Mesendoderm (in vitro differentiated cells): ENCODE results near the gene ATG101.
A peak's percentile ranks its signal among the peaks of the same experiment; 100 is the strongest.

Source experiments
- DNase-seq: peaks from one replicate; pipeline ENCODE4 v3.0.0; 2013
- H2AK5ac ChIP-seq: 2 replicates; pipeline ENCODE4 v1.6.1; 2013; ENCODE audit warnings: low read length, inconsistent platforms
- H2BK120ac ChIP-seq: 2 replicates; pipeline ENCODE4 v1.6.1; 2013; ENCODE audit warnings: low read depth, mild to moderate bottlenecking, low read length, moderate library complexity, mixed read lengths
- H2BK15ac ChIP-seq: replicated peaks from 2 replicates; pipeline ENCODE4 v1.6.1; 2013; ENCODE audit warnings: low read depth, mild to moderate bottlenecking, moderate library complexity
- H2BK5ac ChIP-seq: 2 replicates; pipeline ENCODE4 v1.6.1; 2013; ENCODE audit warnings: low read length, inconsistent platforms
- H3K18ac ChIP-seq: 2 replicates; pipeline ENCODE4 v1.6.1; 2013; ENCODE audit warnings: mild to moderate bottlenecking, low read length, mixed read lengths
- H3K23ac ChIP-seq: one replicate; pipeline ENCODE4 v1.6.1; 2013; ENCODE audit warnings: low read length
- H3K27ac ChIP-seq: 2 replicates; pipeline ENCODE4 v1.5.1; 2013; ENCODE audit warnings: low read depth, mild to moderate bottlenecking, inconsistent platforms, low read length, moderate library complexity
- H3K27me3 ChIP-seq: 2 replicates; pipeline ENCODE4 v1.6.1; 2013; ENCODE audit warnings: low read length, control low read depth, mild to moderate bottlenecking, inconsistent platforms; ENCODE audit not compliant: insufficient read depth, poor library complexity
- H3K36me3 ChIP-seq: 2 replicates; pipeline ENCODE4 v1.6.1; 2013; ENCODE audit warnings: low read length, inconsistent platforms; ENCODE audit not compliant: control insufficient read depth, insufficient read depth
- H3K4ac ChIP-seq: one replicate; pipeline ENCODE4 v1.6.1; 2013; ENCODE audit warnings: low read depth, mild to moderate bottlenecking, low read length, moderate library complexity
- H3K4me1 ChIP-seq: 2 replicates; pipeline ENCODE4 v1.6.1; 2013; ENCODE audit warnings: low read depth, low read length, inconsistent platforms; ENCODE audit not compliant: control insufficient read depth
- H3K4me2 ChIP-seq: 2 replicates; pipeline ENCODE4 v1.6.1; 2013; ENCODE audit warnings: low read length
- H3K4me3 ChIP-seq: 2 replicates; pipeline ENCODE4 v1.5.1; 2013; ENCODE audit warnings: mild to moderate bottlenecking, low read length
- H3K56ac ChIP-seq: one replicate; pipeline ENCODE4 v1.6.1; 2013; ENCODE audit warnings: low read length
- H3K79me1 ChIP-seq: 2 replicates; pipeline ENCODE4 v1.6.1; 2013; ENCODE audit warnings: low read length, inconsistent platforms
- H3K79me2 ChIP-seq: 2 replicates; pipeline ENCODE4 v1.6.1; 2013; ENCODE audit warnings: mild to moderate bottlenecking, low read length; ENCODE audit not compliant: control insufficient read depth, insufficient read depth
- H3K9ac ChIP-seq: 2 replicates; pipeline ENCODE4 v1.6.1; 2013; ENCODE audit warnings: low read length, inconsistent platforms
- H4K5ac ChIP-seq: one replicate; pipeline ENCODE4 v1.6.1; 2013; ENCODE audit warnings: low read length
- H4K8ac ChIP-seq: one replicate; pipeline ENCODE4 v1.6.1; 2013; ENCODE audit warnings: low read depth, mild to moderate bottlenecking, control low read depth, low read length, moderate library complexity
- WGBS: extraction: QIAGEN DNeasy Blood & Tissue Kit; methylation state at CpG from one replicate; pipeline ENCODE4 v1.1.7; 2013; ENCODE audit warnings: low lambda C conversion rate, missing lambda C conversion rate; ENCODE audit not compliant: insufficient coverage; ENCODE audit errors: extremely low coverage; 5-methylcytosine and 5-hydroxymethylcytosine counted together

The ATG101 gene

DNA sequence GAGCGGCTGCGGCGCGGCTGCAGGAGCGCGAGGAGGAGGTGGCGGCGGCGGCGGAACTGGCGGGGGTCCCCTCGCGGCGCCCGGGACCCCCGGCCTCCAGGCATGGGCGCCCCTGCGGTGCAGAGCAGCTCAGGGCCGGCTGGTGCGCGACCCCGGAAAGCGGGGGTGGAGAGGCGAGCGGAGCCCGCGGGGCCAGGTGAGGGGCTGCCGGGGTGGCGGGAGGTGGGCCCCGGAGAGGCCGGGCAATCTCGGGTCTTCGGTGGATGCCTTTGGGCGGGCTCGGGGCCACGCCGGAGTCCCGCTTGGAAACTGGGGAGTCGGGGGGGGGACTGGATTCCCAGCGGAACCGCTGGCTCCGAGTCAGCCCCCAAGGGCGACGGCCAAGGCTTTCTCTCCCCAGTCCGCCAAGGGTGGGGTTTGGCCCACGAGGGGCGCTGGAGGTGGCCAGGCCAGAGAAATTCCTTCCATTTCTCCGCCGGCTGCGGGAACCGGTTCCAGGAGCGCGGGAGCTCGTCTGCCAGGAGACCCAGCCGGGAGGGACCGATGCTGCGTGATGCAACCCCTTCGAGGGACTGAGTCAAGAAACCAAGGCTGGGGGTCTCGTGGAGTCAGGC is 32.4 kb upstream of the ATG101 start:
- Histone ChIP-seq H3K27me3 (no peaks in the 10 kb centered on the region), H3K18ac (peak overlapping the region; percentile 60), H3K4me1 (peaks cover 3% of the 10 kb centered on the region), H3K23ac (no peak overlapping the region), H3K9ac (peak overlapping the region; percentile 73), H2BK120ac (no peak overlapping the region), H3K27ac (no peak overlapping the region), H4K5ac (no peak overlapping the region), H2BK5ac (no peak overlapping the region), H2BK15ac (no peak overlapping the region), H3K79me1 (peaks cover 9% of the 10 kb centered on the region), H3K36me3 (no peaks in the 10 kb centered on the region), H4K8ac (peak overlapping the region; percentile 97), H2AK5ac (no peak overlapping the region), H3K79me2 (no peaks in the 10 kb centered on the region), H3K4ac (peak overlapping the region; percentile 38), H3K4me3 (peak overlapping the region; percentile 71), H3K4me2 (peak overlapping the region; percentile 79), H3K56ac (peak overlapping the region; percentile 83)
- WGBS: no CpG with 5 or more reads among the region's 59 CpGs
- DNase-seq: peak; percentile 72

DNA sequence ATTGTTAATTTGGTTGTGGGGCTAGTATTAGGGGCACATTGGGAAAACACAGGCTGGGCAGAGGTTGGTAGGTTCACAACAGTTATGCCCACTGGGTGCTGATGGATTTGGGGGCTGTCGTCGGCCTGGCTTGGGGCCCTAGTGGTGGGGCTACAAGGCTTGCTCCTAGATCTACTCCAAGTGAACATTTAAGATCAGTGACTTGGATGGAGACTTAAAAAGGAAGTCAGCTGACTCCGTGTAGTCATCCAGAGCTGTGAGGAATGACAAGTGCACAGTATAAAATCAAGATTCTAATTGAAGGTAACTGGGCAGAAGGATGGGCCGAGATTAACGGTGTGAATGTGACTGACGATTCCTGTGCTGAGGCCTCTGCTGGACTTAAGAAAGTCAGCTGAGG is 31.3 kb upstream of the ATG101 start:
- Histone ChIP-seq H3K27me3 (no peaks in the 10 kb centered on the region), H3K9ac (peak overlapping the region; percentile 39), H2BK15ac (no peak overlapping the region), H2BK120ac (no peak overlapping the region), H3K27ac (no peak overlapping the region), H3K4me2 (no peak overlapping the region), H3K18ac (no peak overlapping the region), H2AK5ac (no peak overlapping the region), H4K8ac (no peak overlapping the region), H3K56ac (peak overlapping the region; percentile 22), H3K79me2 (no peaks in the 10 kb centered on the region), H4K5ac (no peak overlapping the region), H3K23ac (no peak overlapping the region), H3K4me3 (no peak overlapping the region), H2BK5ac (no peak overlapping the region), H3K4ac (no peak overlapping the region), H3K4me1 (peaks cover under 1% of the 10 kb centered on the region), H3K79me1 (peaks cover 9% of the 10 kb centered on the region), H3K36me3 (no peaks in the 10 kb centered on the region)
- no peak for DNase-seq
- no CpG with 5 or more reads among the region's 6 CpGs for WGBS

DNA sequence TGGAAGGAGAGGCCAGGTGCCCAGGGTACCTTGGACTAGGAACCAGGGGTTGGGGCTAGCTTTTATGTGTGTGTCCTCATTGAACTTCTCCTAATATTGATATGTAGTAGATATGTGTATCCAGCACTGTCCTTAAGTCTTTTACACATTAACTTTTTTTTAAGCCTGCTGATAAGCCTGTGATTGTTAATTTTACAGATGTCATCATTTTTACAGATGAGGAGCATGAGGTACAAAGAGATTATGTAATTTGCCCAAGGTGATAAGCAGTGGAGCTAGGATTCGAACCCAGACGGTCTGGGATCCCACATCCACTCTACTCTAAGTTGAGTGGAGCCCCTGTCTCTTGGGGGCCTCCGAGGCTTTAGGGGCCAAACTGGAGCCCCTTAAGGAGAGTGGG is 28.7 kb upstream of the ATG101 start:
- Histone ChIP-seq H3K79me2 (no peaks in the 10 kb centered on the region), H3K4me3 (no peak overlapping the region), H3K79me1 (peaks cover 9% of the 10 kb centered on the region), H2BK120ac (no peak overlapping the region), H2BK15ac (no peak overlapping the region), H4K8ac (no peak overlapping the region), H2AK5ac (no peak overlapping the region), H3K36me3 (no peaks in the 10 kb centered on the region), H4K5ac (no peak overlapping the region), H3K9ac (no peak overlapping the region), H3K18ac (no peak overlapping the region), H3K4me2 (no peak overlapping the region), H3K23ac (no peak overlapping the region), H3K56ac (no peak overlapping the region), H2BK5ac (no peak overlapping the region), H3K27ac (no peak overlapping the region), H3K4ac (no peak overlapping the region), H3K27me3 (no peaks in the 10 kb centered on the region), H3K4me1 (no peaks in the 10 kb centered on the region)
- no peak for DNase-seq
- WGBS: no CpG with 5 or more reads among the region's 3 CpGs

DNA sequence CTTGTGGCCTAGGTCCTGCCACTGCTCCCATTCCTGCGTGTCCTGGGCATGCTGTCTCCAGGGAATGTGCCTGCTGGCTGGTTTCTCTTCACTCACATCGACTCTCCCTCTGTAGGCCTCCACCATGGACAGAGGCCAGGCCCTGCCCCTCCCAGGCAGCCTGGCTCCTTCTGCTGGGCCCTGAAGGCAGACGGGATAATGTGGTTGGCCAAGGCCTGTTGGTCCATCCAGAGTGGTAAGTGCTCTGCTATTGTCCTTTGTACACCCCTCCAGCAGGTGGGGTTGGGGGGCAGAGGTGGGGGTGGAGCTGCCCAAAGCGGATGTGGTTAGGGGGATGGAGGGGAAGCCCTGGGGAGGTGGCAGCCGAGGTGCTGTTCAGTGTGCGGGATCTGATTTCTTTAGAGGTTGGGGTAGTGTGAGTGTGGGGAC is 28.1 kb upstream of the ATG101 start:
- H4K8ac ChIP-seq: no peak overlapping the region
- H3K27me3 ChIP-seq: no peaks in the 10 kb centered on the region
- H3K4me1 ChIP-seq: no peaks in the 10 kb centered on the region
- no peak overlapping the region for H3K23ac ChIP-seq
- no peak overlapping the region for H2AK5ac ChIP-seq
- no peaks in the 10 kb centered on the region for H3K79me2 ChIP-seq
- H2BK5ac ChIP-seq: no peak overlapping the region
- H2BK15ac ChIP-seq: no peak overlapping the region
- H3K4me2 ChIP-seq: no peak overlapping the region
- H3K79me1 ChIP-seq: peaks cover 9% of the 10 kb centered on the region
- WGBS: no CpG with 5 or more reads among the region's 6 CpGs
- no peak overlapping the region for H4K5ac ChIP-seq
- no peak overlapping the region for H3K4ac ChIP-seq
- H3K36me3 ChIP-seq: no peaks in the 10 kb centered on the region
- H3K9ac ChIP-seq: no peak overlapping the region
- no peak overlapping the region for H3K4me3 ChIP-seq
- H3K56ac ChIP-seq: no peak overlapping the region
- DNase-seq: peak; percentile 83
- no peak overlapping the region for H2BK120ac ChIP-seq
- no peak overlapping the region for H3K27ac ChIP-seq
- H3K18ac ChIP-seq: no peak overlapping the region

DNA sequence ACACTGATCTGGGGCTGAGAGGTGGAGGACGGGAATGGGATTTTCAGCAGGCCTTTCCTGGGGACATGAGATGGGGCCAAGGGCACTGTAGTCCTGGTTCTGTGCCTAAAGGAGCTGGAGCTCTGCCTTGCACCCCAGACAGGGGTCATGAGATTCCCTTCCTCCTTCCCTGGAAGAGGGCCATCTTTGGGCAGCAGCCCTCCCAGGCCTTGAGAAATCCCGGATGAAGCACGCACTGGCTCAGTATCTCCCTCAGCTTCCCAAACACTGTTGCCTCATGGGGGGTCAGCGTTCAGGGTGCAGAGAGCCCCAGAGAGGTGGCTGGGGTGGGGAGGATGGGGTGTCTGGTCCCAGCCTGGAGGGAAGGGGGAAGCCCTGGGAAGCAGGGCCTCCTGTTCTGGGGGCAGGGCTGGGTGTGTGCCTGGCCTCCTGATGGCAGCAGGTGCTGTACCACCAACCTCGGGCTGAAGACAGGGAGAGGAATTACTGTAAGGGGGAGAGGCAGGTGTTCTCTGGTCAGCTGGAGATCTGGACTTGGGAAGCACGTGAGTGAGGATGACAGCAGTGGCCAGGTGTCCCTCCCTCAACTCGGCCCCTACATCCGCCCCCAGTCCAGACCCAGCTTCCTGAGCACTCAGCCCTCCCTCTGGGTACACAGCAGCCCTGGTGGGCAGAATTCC is 26.9 kb upstream of the ATG101 start:
- no peak overlapping the region for H2BK15ac ChIP-seq
- H3K4ac ChIP-seq: no peak overlapping the region
- H3K79me1 ChIP-seq: peaks cover 9% of the 10 kb centered on the region
- no peak overlapping the region for H3K9ac ChIP-seq
- H3K27ac ChIP-seq: no peak overlapping the region
- no peak overlapping the region for H3K56ac ChIP-seq
- H3K27me3 ChIP-seq: no peaks in the 10 kb centered on the region
- no peak overlapping the region for H3K4me2 ChIP-seq
- no peak overlapping the region for H3K4me3 ChIP-seq
- H2BK5ac ChIP-seq: no peak overlapping the region
- no peak overlapping the region for H2AK5ac ChIP-seq
- no peak overlapping the region for H2BK120ac ChIP-seq
- no peaks in the 10 kb centered on the region for H3K79me2 ChIP-seq
- no peak overlapping the region for H4K8ac ChIP-seq
- H3K4me1 ChIP-seq: no peaks in the 10 kb centered on the region
- no CpG with 5 or more reads among the region's 8 CpGs for WGBS
- no peak overlapping the region for H4K5ac ChIP-seq
- H3K23ac ChIP-seq: no peak overlapping the region
- no peaks in the 10 kb centered on the region for H3K36me3 ChIP-seq
- DNase-seq: no peak
- no peak overlapping the region for H3K18ac ChIP-seq
